SK-N-SH treated with all-trans-retinoic acid at 6 μM for 48 hours (cell line): ENCODE results near the gene CHFR.

Experiments used
- ARNTL ChIP-seq: fragments of 450-650 bp; formaldehyde crosslinking; IDR thresholded peaks from 2 replicates; pipeline ENCODE4 v1.5.0; 2020; ENCODE audit warnings: low read depth, mild to moderate bottlenecking, moderate library complexity, borderline replicate concordance
- CREB5 ChIP-seq: fragments of 250-450 bp; sonication (Bioruptor Pico); IDR thresholded peaks from 2 replicates; pipeline ENCODE4 v1.5.1; 2020; ENCODE audit warnings: low read depth, mild to moderate bottlenecking, moderate library complexity
- TCF4 ChIP-seq: fragments of 250-450 bp; sonication (Bioruptor Pico); IDR thresholded peaks from 2 replicates; pipeline ENCODE4 v1.8.0; 2021; ENCODE audit warnings: mild to moderate bottlenecking, moderate library complexity, borderline replicate concordance

- TF ChIP-seq CREB5 (CRISPR knock-in tag), result no peak
- no peak for TF ChIP-seq ARNTL (CRISPR knock-in tag)
- TF ChIP-seq TCF4, result no peak
These were observed 79.9 kb downstream of the CHFR start for GRCh38 chr12:132807295-132808092.
